HepG2 (cell line): ENCODE measurements around the gene LAMB3.

Experiments
- AFF4 ChIP-seq: sonication (generic); formaldehyde crosslinking; IDR thresholded peaks from 2 replicates; pipeline ENCODE4 v1.4.0; 2020; ENCODE audit warnings: missing genetic modification reagents
- CHD2 ChIP-seq: IDR thresholded peaks from 2 replicates; pipeline ENCODE4 v1.6.1; 2011; ENCODE audit warnings: low read depth, low read length, improper control_type of control experiment
- CTCF ChIP-seq: sonication (generic); formaldehyde crosslinking; IDR thresholded peaks from 2 replicates; pipeline ENCODE4 v1.5.0; 2020; ENCODE audit warnings: mild to moderate bottlenecking, missing genetic modification reagents, moderate library complexity
- EP300 ChIP-seq, 3 experiments: sonication (generic) in 1 of 3; formaldehyde crosslinking in 1 of 3; IDR thresholded peaks; 2 replicates each; pipeline versions ENCODE4 v1.5.1 to v1.6.1; 2011 to 2020; ENCODE audit warnings: low read depth in 2 of 3, low read length in 2 of 3, borderline replicate concordance in 1 of 3, improper control_type of control experiment in 1 of 3, mild to moderate bottlenecking in 1 of 3, missing genetic modification reagents in 1 of 3, moderate library complexity in 1 of 3
- JUN ChIP-seq: sonication (generic); formaldehyde crosslinking; IDR thresholded peaks from 2 replicates; pipeline ENCODE4 v1.4.0; 2020; ENCODE audit warnings: mild to moderate bottlenecking, missing genetic modification reagents
- KDM1A ChIP-seq: IDR thresholded peaks from 2 replicates; pipeline ENCODE4 v1.6.1; 2016; ENCODE audit warnings: missing compliant biosample characterization
- NRL ChIP-seq: sonication (generic); formaldehyde crosslinking; IDR thresholded peaks from 2 replicates; pipeline ENCODE4 v1.5.0; 2020; ENCODE audit warnings: missing genetic modification reagents, mild to moderate bottlenecking, moderate library complexity, borderline replicate concordance
- POLR2A ChIP-seq, 2 experiments: IDR thresholded peaks; 2 replicates each; pipeline ENCODE4 v1.6.1; 2011; ENCODE audit warnings: low read depth in 2 of 2, low read length in 2 of 2, mild to moderate bottlenecking in 1 of 2, moderate library complexity in 1 of 2; ENCODE audit not compliant: insufficient read depth in 1 of 2
- RBM39 ChIP-seq: fragments of 200-400 bp; formaldehyde crosslinking; IDR thresholded peaks from one replicate; pipeline ENCODE4 v1.6.1; 2018; ENCODE audit warnings: antibody characterized with exemption, mild to moderate bottlenecking, low read depth, low read length; ENCODE audit not compliant: poor library complexity, severe bottlenecking
- REST ChIP-seq, 2 experiments: IDR thresholded peaks; 2 replicates each; pipeline ENCODE4 v1.6.1; 2011 to 2012; ENCODE audit warnings: low read length in 2 of 2, borderline replicate concordance in 1 of 2, low read depth in 1 of 2, mild to moderate bottlenecking in 1 of 2, moderate library complexity in 1 of 2

GRCh38 chr1:209657140-209657879, 5.1 kb upstream of the LAMB3 start:
- TF ChIP-seq CTCF (CRISPR knock-in tag) (no peak), POLR2A (IDR thresholded peaks at IDR 0.05; ENCODE audit: insufficient read depth in 1 of 2, low read depth in 2 of 2, low read length in 2 of 2) (no peak), NRL (CRISPR knock-in tag) (no peak), AFF4 (CRISPR knock-in tag) (no peak), REST (IDR thresholded peaks at IDR 0.05; ENCODE audit: borderline replicate concordance in 1 of 2, low read depth in 1 of 2, low read length in 2 of 2) (no peak), KDM1A (CRISPR knock-in tag) (no peak), RBM39 (no peak), CHD2 (no peak), EP300 (IDR thresholded peaks at IDR 0.05; ENCODE audit: low read depth in 2 of 2, low read length in 2 of 2) (no peak), EP300 (CRISPR knock-in tag; IDR thresholded peaks at IDR 0.05; ENCODE audit: borderline replicate concordance) (no peak), JUN (no peak)
